Heart left ventricle (tissue), 13 donors: ENCODE results near the gene OR2S2.

Experiments used
- CTCF ChIP-seq, 12 donors: fragments of 200-600 bp; sonication (generic) in 4 of 12; IDR thresholded peaks; one replicate each; pipeline versions ENCODE4 v1.5.0 to v1.8.0; 2018 to 2022; ENCODE audit warnings: antibody characterized with exemption in 12 of 12, mild to moderate bottlenecking in 5 of 12
- POLR2A ChIP-seq, 2 donors: fragments of 450-650 bp; IDR thresholded peaks; one replicate each; pipeline ENCODE4 v1.6.1; 2017; ENCODE audit warnings: antibody characterized with exemption in 2 of 2, mild to moderate bottlenecking in 2 of 2, moderate library complexity in 2 of 2
- donor health status: ischemic (EF 13 %, LVEDD 7.1; RV severe dilation, severe dysfunction).
- donor health status: DM: no; HTN: yes; CAD: no.
- donor health status: DM: no; HTN: no; CAD: no.
- donor health status: ischemic (EF 25% LVEDD 6.9; RV normal size, moderate dysfunction).
- donor health status: ischemic (EF 25% LVEDD 5.7; RV mildly dilated, moderate dysfunction).
- donor health status: ischemic (EF 35%, LVEDD 5.7; RV mildly dilated, moderate dysfunction).
- donor health status: nonischemic (EF 11% LVEDD 7.7; RV severe dilation, severe dysfunction).
- donor health status: DM: yes; HTN: yes; CAD: no.
- donor health status: PGD.
- donor health status: ischemic (EF 29% LVEDD 5.4; RV normal size, mild dysfunction).
- donor health status: nonischemic (EF 23%, LVEDD 6.1; RV moderate dilation, normal function).

- TF ChIP-seq CTCF (IDR thresholded peaks at IDR 0.05) (no peak), POLR2A (IDR thresholded peaks at IDR 0.05) (no peak)
These were observed 9.0 kb downstream of the OR2S2 start for GRCh38 chr9:35948901-35949318.
